ENCODE measurements around the gene EBF3. TPM values are rescaled to one million over a fixed set of nuclear protein-coding genes. Genes with fewer than 3 reads are reported as not detected.

EBF3 gene
- total RNA-seq, 1 donor from 2014 or later: 1.5 TPM

- DNase-seq (ENCODE audit: low read depth in 2 of 2): peak in 1 of 2 donors; percentile 75
These were observed 7.5 kb upstream of the EBF3 start for GRCh38 chr10:129971381-129972144.

DNA sequence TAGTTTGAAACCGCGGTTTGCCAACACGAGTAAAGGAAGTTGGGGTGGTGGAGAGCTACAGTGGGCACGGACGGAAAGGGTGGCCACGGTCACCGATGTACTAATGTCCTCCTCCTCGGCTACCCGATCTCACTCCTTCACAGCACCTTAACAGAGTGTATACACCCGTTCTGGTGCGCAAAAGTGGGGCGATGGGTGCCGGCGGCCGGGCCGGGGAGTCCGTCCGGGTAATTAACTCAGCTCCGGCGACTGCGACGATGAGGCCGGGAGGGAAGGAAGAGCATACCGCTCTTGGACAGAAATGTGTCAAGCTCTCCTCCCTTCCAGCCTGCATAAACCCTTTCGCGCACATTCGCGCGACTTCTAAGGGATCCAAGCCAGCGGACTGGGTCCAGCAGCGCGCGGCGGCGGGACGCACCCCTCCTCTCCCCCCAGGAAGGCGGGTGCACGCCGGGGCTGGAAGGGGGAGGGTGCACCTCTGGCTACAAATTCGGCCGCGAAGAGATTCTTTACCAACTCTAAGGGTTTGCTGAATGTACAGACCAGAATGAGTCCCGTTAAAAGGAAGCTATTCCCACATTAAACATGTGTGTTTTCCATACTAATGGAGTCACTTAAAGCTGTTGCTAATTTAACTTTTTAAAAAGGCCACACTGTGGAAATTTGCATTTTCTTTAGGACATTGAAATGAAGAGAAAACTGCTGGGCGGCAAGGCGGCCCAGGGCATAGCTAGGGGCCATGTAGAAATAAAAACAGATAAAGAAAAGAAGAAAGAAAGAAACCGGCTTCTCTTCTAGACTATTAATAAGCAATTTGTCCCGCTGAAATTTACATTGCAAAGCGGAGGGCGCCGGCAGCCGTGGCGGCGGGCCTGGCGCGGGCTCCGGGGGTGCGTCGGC lies 6.6 kb upstream of the EBF3 start:
- no peak for DNase-seq (ENCODE audit: low read depth in 2 of 2)

- no peak for DNase-seq (ENCODE audit: low read depth in 2 of 2)
These were observed 5.9 kb upstream of the EBF3 start for GRCh38 chr10:129969911-129970464.

GRCh38 chr10:129969184-129969910 lies 5.3 kb upstream of the EBF3 start:
- DNase-seq (ENCODE audit: low read depth in 2 of 2): no peak

- DNase-seq (ENCODE audit: low read depth in 2 of 2): peak in 1 of 2 donors; percentile 68
These were observed 4.7 kb upstream of the EBF3 start for GRCh38 chr10:129968853-129969183.

- DNase-seq (ENCODE audit: low read depth in 2 of 2): no peak
These were observed 4.2 kb upstream of the EBF3 start for GRCh38 chr10:129968020-129968852.

- no peak for DNase-seq (ENCODE audit: low read depth in 2 of 2)
These were observed 3.5 kb upstream of the EBF3 start for GRCh38 chr10:129967579-129968019.

DNA sequence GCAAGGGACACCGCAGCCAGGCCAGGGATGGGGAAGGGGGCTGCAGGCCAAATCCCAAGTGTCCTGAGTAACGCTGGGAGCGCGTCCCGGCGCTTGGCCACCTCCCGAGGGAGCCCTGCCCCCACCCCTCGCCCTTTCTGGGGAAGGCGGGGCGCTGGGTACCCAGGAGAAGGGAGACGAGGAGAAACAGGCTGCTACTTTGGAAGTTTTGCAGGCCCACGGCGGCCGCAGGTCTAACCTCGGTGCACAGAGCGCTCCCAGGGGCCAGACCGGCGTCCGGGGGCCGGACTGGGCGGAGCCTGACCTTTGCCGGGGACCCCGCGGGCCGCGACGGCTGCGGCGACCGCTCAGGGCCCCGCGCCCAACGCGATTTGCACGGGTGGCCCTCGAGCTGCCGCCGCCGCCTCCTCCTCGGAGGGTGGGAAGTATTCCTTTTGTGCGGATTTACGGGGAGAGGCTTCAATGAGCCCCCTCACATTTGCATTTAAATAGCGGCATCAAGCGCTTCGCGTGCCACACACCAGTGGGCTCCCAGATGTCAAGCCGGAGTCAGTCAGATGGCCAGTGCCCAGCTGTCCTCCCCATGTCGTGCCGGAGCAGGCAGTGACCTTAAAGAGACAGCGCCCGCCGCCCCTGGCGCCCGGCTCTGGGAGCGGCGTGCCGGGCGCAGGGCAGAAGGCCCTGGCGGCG lies 3.0 kb upstream of the EBF3 start:
- DNase-seq (ENCODE audit: low read depth in 2 of 2): no peak

DNA sequence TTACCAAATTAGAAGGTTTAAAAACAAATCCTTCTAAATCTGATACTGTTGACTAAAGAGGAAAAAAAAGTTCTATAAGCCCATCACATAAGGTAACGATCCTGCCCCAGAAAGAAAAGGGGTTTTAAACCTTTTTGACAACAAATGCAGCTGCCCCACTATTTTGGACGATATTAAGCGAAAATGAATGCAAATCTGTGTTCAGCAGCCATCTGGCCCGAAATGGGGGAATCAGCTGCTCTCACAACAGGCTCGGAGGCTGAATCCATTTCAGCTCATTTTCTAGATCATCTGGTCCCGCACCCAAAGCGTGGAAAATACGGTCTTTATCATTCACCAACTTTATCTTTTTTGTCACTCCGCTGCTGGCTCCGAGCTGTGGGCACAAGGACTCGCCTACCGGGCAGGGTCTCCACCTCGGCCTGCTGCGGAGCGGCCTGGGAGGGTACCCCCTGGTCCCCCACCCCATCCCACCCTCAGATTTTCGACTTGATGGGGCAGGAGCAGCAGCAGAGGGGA lies 2.4 kb upstream of the EBF3 start:
- DNase-seq (ENCODE audit: low read depth in 2 of 2): no peak

DNA sequence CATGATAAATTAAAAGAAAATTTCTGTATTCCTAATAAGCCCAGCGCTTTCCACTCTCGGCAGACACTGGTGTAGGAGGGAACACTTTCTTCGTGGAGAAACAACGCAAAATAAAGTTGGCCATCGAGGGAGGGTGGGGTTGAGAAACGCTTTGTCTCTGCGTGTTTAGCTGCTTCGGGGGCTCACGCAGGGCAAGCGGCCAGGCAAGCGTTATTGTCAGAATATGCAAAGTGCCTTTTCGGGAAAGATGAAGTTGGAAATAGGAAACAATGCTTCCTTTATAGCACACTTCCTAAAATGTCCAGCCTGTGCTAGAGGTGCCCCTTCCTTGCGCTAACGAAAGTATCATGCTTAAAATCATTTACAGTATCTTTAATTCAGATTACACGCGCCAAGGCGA lies 1.9 kb upstream of the EBF3 start:
- DNase-seq (ENCODE audit: low read depth in 2 of 2): no peak

DNA sequence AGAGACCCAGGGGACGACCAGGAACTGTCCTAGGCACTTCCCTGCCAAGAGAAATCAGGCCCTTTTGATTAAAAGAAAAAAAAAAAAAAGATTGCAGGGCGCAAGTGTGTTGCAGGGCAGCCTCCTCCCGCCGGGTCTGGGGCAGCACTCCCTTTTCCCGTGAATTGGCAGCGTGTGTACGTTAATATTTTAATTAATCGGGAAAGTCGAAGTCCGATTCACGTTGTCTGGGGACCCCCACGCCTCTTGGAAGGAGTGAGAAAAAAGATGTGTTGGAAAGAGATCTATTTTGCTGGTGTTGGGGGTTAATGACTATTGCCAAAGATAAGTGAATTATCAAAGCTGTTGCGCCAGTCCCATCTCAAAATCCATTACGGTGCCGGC lies 1.3 kb upstream of the EBF3 start:
- no peak for DNase-seq (ENCODE audit: low read depth in 2 of 2)

DNA sequence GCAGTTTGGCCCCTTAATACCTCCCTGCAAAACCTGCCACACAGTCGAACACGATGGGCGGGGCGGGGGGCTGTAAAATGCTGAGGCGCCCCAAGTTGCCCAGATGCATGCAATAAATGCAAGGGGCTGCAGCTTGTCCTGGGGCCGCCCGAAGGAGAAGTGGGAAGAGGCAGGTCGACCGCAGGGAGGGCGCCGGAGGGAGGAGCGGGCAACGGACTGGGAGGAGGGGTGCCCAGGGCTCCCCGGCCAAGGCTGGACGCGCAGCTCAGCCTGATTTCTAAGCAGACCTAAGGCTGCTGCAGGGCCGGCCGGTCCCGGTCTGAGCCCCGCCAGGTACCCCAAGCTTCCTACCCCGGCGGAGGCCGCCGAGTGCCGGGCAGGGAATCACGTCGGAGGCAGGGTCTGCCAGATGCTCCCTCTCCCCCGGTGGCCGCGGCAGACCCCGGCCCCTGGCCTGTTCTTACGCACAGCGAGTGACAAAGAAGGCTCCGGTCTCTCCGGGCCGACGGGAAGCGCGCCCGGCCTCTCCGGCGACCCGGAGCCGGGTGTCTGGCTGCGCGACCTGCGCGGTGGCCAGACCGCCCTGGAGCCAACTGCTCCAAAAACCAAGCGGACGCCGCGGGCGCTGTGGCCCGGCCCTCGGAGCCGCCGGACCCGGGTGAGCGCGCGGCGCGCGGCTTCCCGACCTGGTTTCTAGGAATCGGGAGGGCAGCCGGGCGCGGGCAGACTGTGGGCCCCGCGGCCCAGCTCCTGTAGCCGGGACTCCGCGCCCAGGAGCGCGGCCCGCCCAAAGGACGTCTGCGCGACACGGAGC lies 744 bp upstream of the EBF3 start:
- no peak for DNase-seq (ENCODE audit: low read depth in 2 of 2)

GRCh38 chr10:129962872-129963640 lies 1.0 kb downstream of the EBF3 start:
- peak in 1 of 2 donors; percentile 67 for DNase-seq (ENCODE audit: low read depth in 2 of 2)

DNA sequence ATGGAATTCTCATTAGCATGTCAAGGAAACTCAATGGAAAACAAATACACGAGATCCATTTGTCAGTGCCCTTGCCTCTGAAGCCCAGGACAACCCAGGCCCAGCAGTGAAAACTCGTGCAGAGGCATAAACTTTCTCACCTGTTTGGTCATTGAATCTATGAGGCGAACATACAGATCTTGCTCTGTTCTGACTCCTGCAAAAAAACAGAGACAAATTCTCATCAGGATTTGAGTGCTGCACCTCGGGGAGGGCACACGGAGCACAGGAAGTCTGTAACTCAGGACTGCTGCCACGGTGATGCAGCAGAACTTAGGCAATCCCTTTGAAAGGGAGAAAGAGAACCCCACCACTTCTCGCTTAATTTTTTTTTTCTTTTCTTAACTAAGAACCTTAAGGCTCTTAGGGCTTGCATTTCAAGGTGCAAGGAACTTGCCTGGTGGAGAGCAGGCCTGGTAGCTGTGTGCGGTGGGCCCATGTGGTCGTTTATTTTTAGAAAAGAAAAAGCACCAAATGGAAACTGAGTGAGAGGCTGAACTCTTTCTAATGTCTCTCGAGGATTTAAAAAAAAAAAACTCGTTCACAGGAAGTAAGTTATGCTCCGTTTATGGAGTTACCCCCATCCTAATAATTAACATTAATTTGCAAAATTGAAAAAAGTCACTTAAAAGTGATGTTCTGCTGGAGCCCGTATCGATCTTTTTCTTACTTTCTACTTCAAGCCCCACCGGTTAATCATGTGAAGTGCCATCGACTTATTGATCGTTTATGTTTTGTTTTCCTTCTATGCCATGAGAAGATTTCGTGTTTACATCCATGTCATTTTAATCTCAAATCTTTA lies 1.8 kb downstream of the EBF3 start:
- peak in 1 of 2 donors; percentile 49 for DNase-seq (ENCODE audit: low read depth in 2 of 2)

- no peak for DNase-seq (ENCODE audit: low read depth in 2 of 2)
These were observed 2.8 kb downstream of the EBF3 start for GRCh38 chr10:129961157-129961701.

DNA sequence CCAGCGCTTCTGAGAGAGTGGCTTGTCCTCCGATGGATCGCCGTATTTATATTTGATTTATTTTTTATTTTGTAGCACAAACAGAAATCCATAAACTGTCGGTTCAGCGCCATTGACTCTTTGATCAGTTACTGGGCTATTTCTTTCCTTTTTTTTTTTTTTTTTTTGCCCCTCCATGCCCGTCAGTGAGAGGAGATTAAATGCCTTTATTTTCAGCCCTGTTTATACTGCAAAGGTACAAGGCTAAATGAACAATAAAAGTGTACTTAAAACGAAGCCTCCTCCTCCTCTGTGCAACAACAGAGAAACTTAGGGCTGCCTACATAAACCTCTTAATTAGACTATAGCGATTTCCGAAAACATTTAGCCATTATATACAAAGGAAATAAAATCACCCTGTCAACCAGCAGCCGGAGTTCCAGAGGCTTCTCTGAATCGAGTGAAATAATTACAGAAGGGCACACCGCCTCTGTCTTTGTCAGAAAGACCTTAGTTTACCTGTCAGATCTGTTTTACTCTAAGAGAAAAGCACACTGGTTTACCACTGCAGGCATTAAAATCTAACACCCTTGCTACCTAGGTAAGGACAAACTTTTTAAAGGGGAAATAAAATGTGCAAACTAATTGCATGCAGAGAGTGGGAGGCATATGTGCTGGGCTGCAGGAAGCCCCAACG lies 3.5 kb downstream of the EBF3 start:
- no peak for DNase-seq (ENCODE audit: low read depth in 2 of 2)

All from dermis microvascular lymphatic vessel endothelial cell (primary cell).